H1 (cell line): ENCODE results near the gene RBM46. TPM values are rescaled to one million over a fixed set of nuclear protein-coding genes. Genes with fewer than 3 reads are reported as not detected.

Source experiments
- CTCF ChIA-PET: fragments of 300-600 bp; sonication (Branson Sonifier 250); formaldehyde crosslinking; loops from one replicate; lab custom pipeline; 2021; ENCODE audit not compliant: partially characterized antibody; lab: Charles Lee
- POLR2A ChIA-PET: fragments of 300-600 bp; sonication (Branson Sonifier 250); formaldehyde crosslinking; loops from one replicate; lab custom pipeline; 2021; ENCODE audit warnings: inconsistent platforms; ENCODE audit not compliant: partially characterized antibody; lab: Charles Lee
- DNase-seq, 2 experiments: peaks; one replicate each; pipeline versions ENCODE4 v3.0.0 to v3.0.0-alpha.2; 2010 to 2022; ENCODE audit warnings: low spot score in 2 of 2, low read depth in 1 of 2, mixed read lengths in 1 of 2
- FAIRE-seq: peaks from 2 replicates; lab custom pipeline; 2011; peaks lifted over from hg19 to GRCh38; lab: Jason Lieb, UNC
- H2AFZ ChIP-seq: 2 replicates; pipeline ENCODE4 v1.8.1; 2012; ENCODE audit warnings: low read length, inconsistent platforms
- H2AK5ac ChIP-seq: 2 replicates; pipeline ENCODE4 v1.6.1; 2013; ENCODE audit warnings: low read depth, low read length
- H2BK120ac ChIP-seq: replicated peaks from 2 replicates; pipeline ENCODE3; 2013; ENCODE audit warnings: low read depth, low read length, inconsistent platforms
- H2BK12ac ChIP-seq: 2 replicates; pipeline ENCODE4 v1.6.1; 2013; ENCODE audit warnings: low read depth, low read length
- H2BK15ac ChIP-seq: 2 replicates; pipeline ENCODE4 v1.6.1; 2013; ENCODE audit warnings: low read length
- H2BK20ac ChIP-seq: 2 replicates; pipeline ENCODE4 v1.6.1; 2013; ENCODE audit warnings: low read length
- H2BK5ac ChIP-seq: 2 replicates; pipeline ENCODE4 v1.6.1; 2013; ENCODE audit warnings: low read depth, low read length
- H3K14ac ChIP-seq: 2 replicates; pipeline ENCODE4 v1.6.1; 2013; ENCODE audit warnings: inconsistent platforms; ENCODE audit not compliant: insufficient read length
- H3K18ac ChIP-seq: 2 replicates; pipeline ENCODE4 v1.6.1; 2013; ENCODE audit warnings: low read length; ENCODE audit errors: extremely low read depth
- H3K23ac ChIP-seq: 2 replicates; pipeline ENCODE4 v1.6.1; 2013; ENCODE audit warnings: inconsistent platforms; ENCODE audit not compliant: insufficient read length
- H3K23me2 ChIP-seq: 2 replicates; pipeline ENCODE4 v1.6.1; 2013; ENCODE audit warnings: low read depth, low read length
- H3K27ac ChIP-seq: 2 replicates; pipeline ENCODE4 v1.6.1; 2011; ENCODE audit warnings: low read depth, low read length, inconsistent platforms
- H3K27me3 ChIP-seq, 4 experiments: replicated peaks in 1 of 4; 1 replicate in 1 of 4; 2 replicates in 3 of 4; pipeline versions ENCODE4 v1.6.1 to v1.8.1; 2011 to 2013; ENCODE audit warnings: low read length in 3 of 4, mild to moderate bottlenecking in 3 of 4, inconsistent platforms in 2 of 4, mixed read lengths in 2 of 4, moderate library complexity in 1 of 4; ENCODE audit not compliant: control insufficient read depth in 3 of 4, insufficient read depth in 3 of 4; ENCODE audit errors: extremely low read depth in 1 of 4
- H3K36me3 ChIP-seq, 4 experiments: 2 replicates each; pipeline versions ENCODE4 v1.6.1 to v1.8.1; 2011 to 2013; ENCODE audit warnings: mild to moderate bottlenecking in 4 of 4, low read length in 3 of 4, moderate library complexity in 2 of 4, control low read depth in 1 of 4, inconsistent platforms in 1 of 4; ENCODE audit not compliant: insufficient read depth in 4 of 4, control insufficient read depth in 2 of 4
- H3K4ac ChIP-seq: replicated peaks from 2 replicates; pipeline ENCODE3; 2013; ENCODE audit warnings: low read length, low read depth, mixed read lengths, inconsistent platforms; ENCODE audit not compliant: insufficient read length
- H3K4me1 ChIP-seq, 4 experiments: replicated peaks in 1 of 4; 1 replicate in 1 of 4; 2 replicates in 3 of 4; pipeline versions ENCODE4 v1.6.1 to v1.8.1; 2011 to 2013; ENCODE audit warnings: low read length in 3 of 4, inconsistent platforms in 2 of 4, mixed read lengths in 1 of 4; ENCODE audit not compliant: insufficient read depth in 4 of 4, control insufficient read depth in 3 of 4
- H3K4me2 ChIP-seq, 2 experiments: 2 replicates each; pipeline versions ENCODE4 v1.6.1 to v1.8.1; 2011 to 2013; ENCODE audit warnings: low read depth in 2 of 2, low read length in 2 of 2, control low read depth in 1 of 2, inconsistent platforms in 1 of 2, mild to moderate bottlenecking in 1 of 2; ENCODE audit not compliant: insufficient read depth in 1 of 2
- H3K4me3 ChIP-seq, 4 experiments: fragments of 200-600, 300-600 bp in 1 of 4; sonication (generic), shearing (Covaris generic), sonication (Bioruptor Twin) in 1 of 4; 2 replicates each; pipeline versions ENCODE4 v1.5.1 to v1.8.1; 2011 to 2016; ENCODE audit warnings: low read length in 4 of 4, low read depth in 3 of 4, control low read depth in 2 of 4, inconsistent platforms in 2 of 4, mild to moderate bottlenecking in 2 of 4, mixed read lengths in 1 of 4, moderate library complexity in 1 of 4; ENCODE audit not compliant: insufficient read depth in 2 of 4; ENCODE audit errors: extremely low read depth in 1 of 4
- H3K56ac ChIP-seq: replicated peaks from 2 replicates; pipeline ENCODE3; 2013; ENCODE audit warnings: low read depth, mild to moderate bottlenecking, mixed read lengths, low read length, inconsistent platforms; ENCODE audit not compliant: insufficient read length
- H3K79me1 ChIP-seq: 2 replicates; pipeline ENCODE4 v1.6.1; 2013; ENCODE audit warnings: low read depth, low read length, control low read depth
- H3K79me2 ChIP-seq, 2 experiments: 2 replicates each; pipeline versions ENCODE4 v1.6.1 to v1.8.1; 2012 to 2013; ENCODE audit warnings: low read length in 2 of 2, mild to moderate bottlenecking in 2 of 2, inconsistent platforms in 1 of 2; ENCODE audit not compliant: insufficient read depth in 2 of 2, control insufficient read depth in 1 of 2
- H3K9ac ChIP-seq, 4 experiments: replicated peaks in 1 of 4; 1 replicate in 1 of 4; 2 replicates in 3 of 4; pipeline versions ENCODE4 v1.6.1 to v1.8.1; 2011 to 2013; ENCODE audit warnings: low read depth in 3 of 4, low read length in 3 of 4, control low read depth in 2 of 4, mild to moderate bottlenecking in 2 of 4, moderate library complexity in 2 of 4, inconsistent platforms in 1 of 4; ENCODE audit errors: extremely low read depth in 1 of 4
- H3K9me3 ChIP-seq, 2 experiments: 2 replicates each; pipeline versions ENCODE4 v1.6.1 to v1.8.1; 2012 to 2013; ENCODE audit warnings: mild to moderate bottlenecking in 2 of 2, moderate library complexity in 2 of 2, control low read depth in 1 of 2, inconsistent platforms in 1 of 2, low read depth in 1 of 2, low read length in 1 of 2, mixed read lengths in 1 of 2; ENCODE audit not compliant: insufficient read depth in 2 of 2
- H4K20me1 ChIP-seq, 2 experiments: replicated peaks in 1 of 2; 2 replicates each; pipeline versions ENCODE3 to v1.8.1; 2011 to 2013; ENCODE audit warnings: inconsistent platforms in 2 of 2, low read length in 2 of 2, mild to moderate bottlenecking in 1 of 2; ENCODE audit not compliant: insufficient read depth in 2 of 2, control insufficient read depth in 1 of 2
- H4K5ac ChIP-seq: 2 replicates; pipeline ENCODE4 v1.6.1; 2013; ENCODE audit warnings: low read length, low read depth, mixed read lengths, inconsistent platforms; ENCODE audit not compliant: insufficient read length
- H4K8ac ChIP-seq: 2 replicates; pipeline ENCODE4 v1.8.0; 2013; ENCODE audit warnings: mild to moderate bottlenecking, moderate library complexity, low read length, inconsistent platforms; ENCODE audit not compliant: insufficient read depth; ENCODE audit errors: extremely low read depth
- H4K91ac ChIP-seq: replicated peaks from 2 replicates; pipeline ENCODE3; 2013; ENCODE audit warnings: low read length, mixed read lengths, inconsistent platforms; ENCODE audit not compliant: insufficient read length
- CBX5 ChIP-seq: fragments of 300-800, 300-1000 bp; sonication (generic); IDR thresholded peaks from 2 replicates; pipeline ENCODE4 v1.7.1; 2016; ENCODE audit warnings: antibody characterized with exemption, low read length, low read depth
- CHD2 ChIP-seq: IDR thresholded peaks from 2 replicates; pipeline ENCODE4 v1.6.1; 2012; ENCODE audit warnings: low read length, improper control_type of control experiment
- CREB1 ChIP-seq: IDR thresholded peaks from 2 replicates; pipeline ENCODE4 v1.6.1; 2012; ENCODE audit warnings: inconsistent platforms
- KDM4A ChIP-seq: IDR thresholded peaks from one replicate; pipeline ENCODE4 v1.7.1; 2012; ENCODE audit warnings: low read depth, mild to moderate bottlenecking, moderate library complexity, low read length, inconsistent platforms; ENCODE audit not compliant: severe bottlenecking
- RXRA ChIP-seq: IDR thresholded peaks from 2 replicates; pipeline ENCODE4 v1.6.1; 2011; ENCODE audit warnings: low read depth, mild to moderate bottlenecking, low read length, moderate library complexity; ENCODE audit not compliant: insufficient read depth
- SIN3A ChIP-seq, 2 experiments: IDR thresholded peaks in 1 of 2; conservative IDR thresholded peaks in 1 of 2; 2 replicates each; pipeline ENCODE4 v1.6.1; 2011 to 2012; ENCODE audit warnings: low read length in 2 of 2, improper control_type of control experiment in 1 of 2, low read depth in 1 of 2, mild to moderate bottlenecking in 1 of 2
- SIRT6 ChIP-seq: IDR thresholded peaks from one replicate; pipeline ENCODE4 v1.7.1; 2012; ENCODE audit warnings: low read length, inconsistent platforms
- polyA plus RNA-seq, 7 experiments: library from polyadenylated mRNA; depleted of rRNA in 3 of 7; stranded (reverse) in 5 of 7; unstranded in 2 of 7; fragments of >200 nt in 5 of 7; fragments of 200-250 nt in 2 of 7; gene quantifications; 1 replicate in 5 of 7; 2 replicates in 1 of 7; 4 replicates in 1 of 7; pipeline versions ENCODE4 v1.2.1 to v1.2.3, GENCODE V29; 2011 to 2013; ENCODE audit warnings: missing spikeins in 2 of 7, mixed read lengths in 2 of 7
- total RNA-seq: library from RNA; stranded (reverse); fragmentation: NEBNext Ultra II Directional; extraction: Animal tissue kit (Norgen Biotek cat#: 25700); gene quantifications from 2 replicates; pipeline ENCODE4 v1.2.1, GENCODE V29; 2021

The RBM46 gene
- total and polyA plus RNA-seq, 2 of the 8 experiments (the other 6 are each of a cell fraction or from before 2014, with no cell fraction given) = 0.12 to 0.54 TPM

- H3K9me3 ChIP-seq = no peaks in the 10 kb centered on the region; a peak in 1 of 4 replicates
- H3K14ac ChIP-seq = no peak overlapping the region
- no peak overlapping the region for H3K4me3 ChIP-seq
- H3K79me2 ChIP-seq = no peaks in the 10 kb centered on the region
- DNase-seq (no peak), FAIRE-seq (no peak)
- no peak overlapping the region for H2BK12ac ChIP-seq
- no peak overlapping the region for H3K4ac ChIP-seq
- ChIA-PET CTCF (no interaction called here), POLR2A (no interaction called here)
- H3K4me2 ChIP-seq = no peak overlapping the region
- H3K56ac ChIP-seq = no peak overlapping the region
- H2BK5ac ChIP-seq = no peak overlapping the region
- H2BK20ac ChIP-seq = no peak overlapping the region
- no peaks in the 10 kb centered on the region for H3K79me1 ChIP-seq
- no peak overlapping the region for H2AK5ac ChIP-seq
- H2AFZ ChIP-seq = no peak overlapping the region
- no peaks in the 10 kb centered on the region for H3K23me2 ChIP-seq
- no peaks in the 10 kb centered on the region for H3K36me3 ChIP-seq
- no peak overlapping the region for H2BK120ac ChIP-seq
- no peaks in the 10 kb centered on the region for H3K27me3 ChIP-seq
- H3K4me1 ChIP-seq = no peaks in the 10 kb centered on the region
- H4K8ac ChIP-seq = no peak overlapping the region
- H4K20me1 ChIP-seq = no peaks in the 10 kb centered on the region
- no peak overlapping the region for H3K27ac ChIP-seq
- H3K9ac ChIP-seq = no peak overlapping the region
- no peak overlapping the region for H4K91ac ChIP-seq
- H3K23ac ChIP-seq = no peak overlapping the region
- no peak overlapping the region for H3K18ac ChIP-seq
- no peak for TF ChIP-seq KDM4A
- TF ChIP-seq RXRA = no peak
- TF ChIP-seq SIN3A (conservative IDR thresholded peaks at IDR 0.05 in 1 of 2, IDR thresholded peaks at IDR 0.05 in 1 of 2; ENCODE audit: low read depth in 1 of 2, low read length in 2 of 2) = no peak
- no peak for TF ChIP-seq CBX5
- no peak for TF ChIP-seq CREB1
- TF ChIP-seq SIRT6 = no peak
- TF ChIP-seq CHD2 = no peak
- TF ChIP-seq, all 59 proteins: peak for 0
- Histone ChIP-seq H4K5ac (no peak overlapping the region), H2BK15ac (no peak overlapping the region)
Observed at GRCh38 chr4:154818230-154818629, 37.2 kb downstream of the RBM46 start.
